Measurements from ENCODE around the gene E2F7.

E2F7 gene

DNA sequence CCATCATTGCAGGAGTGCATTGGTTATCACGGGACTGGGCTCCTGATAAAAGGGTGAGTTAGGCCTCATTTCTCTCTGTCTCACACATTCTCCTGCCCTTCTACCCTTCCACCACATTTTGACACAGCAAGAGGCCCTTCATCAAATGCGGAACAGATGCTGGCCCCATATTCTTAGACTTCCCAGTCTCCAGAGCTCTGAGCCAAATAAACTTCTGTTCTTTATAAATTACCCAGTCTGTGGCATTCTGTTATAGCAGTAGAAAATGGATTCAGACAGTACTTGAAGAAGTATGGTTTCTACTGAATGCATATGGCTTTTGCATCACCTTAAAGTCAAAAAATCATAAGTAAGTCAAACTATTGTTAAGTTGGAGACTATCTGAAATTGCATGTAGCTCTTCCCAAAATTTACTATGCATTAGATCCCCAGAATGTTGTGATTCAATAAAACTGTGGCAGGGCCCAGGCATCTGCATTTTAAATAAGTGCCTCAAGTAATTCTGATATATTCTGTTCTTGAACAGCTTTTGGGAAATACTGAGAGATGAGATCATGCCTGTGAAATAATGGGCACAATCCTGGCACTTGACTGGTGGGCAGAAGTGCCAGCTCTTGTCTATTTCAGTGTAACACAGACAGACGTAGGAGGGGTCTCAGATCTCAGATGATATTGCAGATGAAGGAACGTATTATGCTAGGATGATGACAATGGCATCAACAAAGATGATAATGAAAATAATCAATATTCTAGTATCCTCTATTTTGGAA lies 68.2 kb downstream of the E2F7 start:
- no peak for TF ChIP-seq CTCF (IDR thresholded peaks at IDR 0.05; ENCODE audit: insufficient read depth, low read length, poor library complexity, severe bottlenecking)
- no peak for DNase-seq (ENCODE audit: extremely low read depth, insufficient read length)
- no peaks in the 10 kb centered on the region; the same call in 1 of the 2 replicates for H3K27me3 ChIP-seq (replicated peaks; ENCODE audit: control insufficient read depth, insufficient read depth, low read length)
- H3K4me3 ChIP-seq (replicated peaks; ENCODE audit: low read depth, low read length): no peak overlapping the region
- no peaks in the 10 kb centered on the region for H3K36me3 ChIP-seq (ENCODE audit: control insufficient read depth, insufficient read depth, low read length)

- DNase-seq (ENCODE audit: extremely low read depth, insufficient read length): no peak
- no peaks in the 10 kb centered on the region; the same call in 1 of the 2 replicates for H3K27me3 ChIP-seq (replicated peaks; ENCODE audit: control insufficient read depth, insufficient read depth, low read length)
- no peak overlapping the region for H3K4me3 ChIP-seq (replicated peaks; ENCODE audit: low read depth, low read length)
- no peak for TF ChIP-seq CTCF (IDR thresholded peaks at IDR 0.05; ENCODE audit: insufficient read depth, low read length, poor library complexity, severe bottlenecking)
- H3K36me3 ChIP-seq (ENCODE audit: control insufficient read depth, insufficient read depth, low read length): no peaks in the 10 kb centered on the region
Measured at GRCh38 chr12:76990716-76991115, 74.7 kb downstream of the E2F7 start.

DNA sequence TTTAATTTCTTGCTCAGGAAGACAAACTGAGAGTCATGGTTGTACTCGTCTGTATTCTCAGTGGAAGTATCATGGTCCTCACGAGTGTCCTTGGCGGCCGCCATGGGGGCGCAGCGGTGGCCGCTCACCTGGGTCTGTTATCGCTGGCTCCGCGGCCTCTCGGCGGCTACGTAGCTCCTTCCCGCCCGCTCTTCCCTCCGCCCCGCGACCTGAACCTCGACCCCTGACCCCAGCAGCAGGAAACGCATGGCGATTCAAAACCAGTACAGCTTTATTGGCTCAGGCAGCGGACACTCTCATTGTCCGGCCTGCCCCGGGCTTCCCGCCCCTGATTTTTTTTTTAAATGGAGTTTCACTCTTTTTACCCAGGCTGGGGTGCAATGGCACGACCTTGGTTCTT lies 80.8 kb downstream of the E2F7 start:
- no peak for TF ChIP-seq CTCF (IDR thresholded peaks at IDR 0.05; ENCODE audit: insufficient read depth, low read length, poor library complexity, severe bottlenecking)
- H3K27me3 ChIP-seq (replicated peaks; ENCODE audit: control insufficient read depth, insufficient read depth, low read length): no peaks in the 10 kb centered on the region
- H3K36me3 ChIP-seq (ENCODE audit: control insufficient read depth, insufficient read depth, low read length): no peaks in the 10 kb centered on the region
- DNase-seq (ENCODE audit: extremely low read depth, insufficient read length): no peak
- no peak overlapping the region for H3K4me3 ChIP-seq (replicated peaks; ENCODE audit: low read depth, low read length)

DNA sequence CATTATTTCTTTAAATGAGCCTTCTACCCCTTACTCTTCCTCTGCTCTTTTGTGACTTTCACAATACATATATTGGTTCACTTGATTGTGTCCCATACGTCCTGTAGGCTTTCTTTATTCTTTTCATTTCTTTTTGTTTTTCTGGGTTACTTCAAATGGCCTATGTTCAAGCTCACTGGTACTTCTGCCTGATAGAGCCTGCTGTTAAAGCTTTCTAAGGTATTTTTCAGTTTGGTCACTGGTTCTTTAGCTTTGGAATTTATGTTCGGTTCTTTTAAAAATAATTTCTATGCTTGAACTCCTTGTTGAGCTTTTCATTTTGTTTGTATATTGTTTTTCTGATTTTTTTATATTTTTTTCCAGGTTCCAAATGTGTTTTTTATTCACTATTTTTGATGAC lies 81.9 kb downstream of the E2F7 start:
- Histone ChIP-seq H3K36me3 (ENCODE audit: control insufficient read depth, insufficient read depth, low read length) (no peaks in the 10 kb centered on the region), H3K27me3 (replicated peaks; ENCODE audit: control insufficient read depth, insufficient read depth, low read length) (no peaks in the 10 kb centered on the region), H3K4me3 (replicated peaks; ENCODE audit: low read depth, low read length) (no peak overlapping the region)
- TF ChIP-seq CTCF (IDR thresholded peaks at IDR 0.05; ENCODE audit: insufficient read depth, low read length, poor library complexity, severe bottlenecking): no peak
- DNase-seq (ENCODE audit: extremely low read depth, insufficient read length): no peak

- TF ChIP-seq CTCF (IDR thresholded peaks at IDR 0.05; ENCODE audit: insufficient read depth, low read length, poor library complexity, severe bottlenecking): no peak
- no peaks in the 10 kb centered on the region for H3K36me3 ChIP-seq (ENCODE audit: control insufficient read depth, insufficient read depth, low read length)
- no peaks in the 10 kb centered on the region for H3K27me3 ChIP-seq (replicated peaks; ENCODE audit: control insufficient read depth, insufficient read depth, low read length)
- no peak overlapping the region for H3K4me3 ChIP-seq (replicated peaks; ENCODE audit: low read depth, low read length)
- DNase-seq (ENCODE audit: extremely low read depth, insufficient read length): no peak
Measured at GRCh38 chr12:76980196-76980595, 85.2 kb downstream of the E2F7 start.

All from GM06990 (cell line).